GM21723 (cell line): ENCODE data around the gene MAP2K3.
"Not testable (repeated sequence)": the region's sequence is repeated elsewhere in the genome, so short reads cannot be mapped to it uniquely, and the experiment has no call there.

ENCODE experiments used
- ATAC-seq: cut with Tn5 transposase; IDR thresholded peaks from one replicate; pipeline ENCODE4 v1.9.1; 2021; ENCODE audit warnings: mild to moderate bottlenecking, moderate library complexity; ENCODE audit not compliant: unreplicated experiment

MAP2K3 gene

DNA sequence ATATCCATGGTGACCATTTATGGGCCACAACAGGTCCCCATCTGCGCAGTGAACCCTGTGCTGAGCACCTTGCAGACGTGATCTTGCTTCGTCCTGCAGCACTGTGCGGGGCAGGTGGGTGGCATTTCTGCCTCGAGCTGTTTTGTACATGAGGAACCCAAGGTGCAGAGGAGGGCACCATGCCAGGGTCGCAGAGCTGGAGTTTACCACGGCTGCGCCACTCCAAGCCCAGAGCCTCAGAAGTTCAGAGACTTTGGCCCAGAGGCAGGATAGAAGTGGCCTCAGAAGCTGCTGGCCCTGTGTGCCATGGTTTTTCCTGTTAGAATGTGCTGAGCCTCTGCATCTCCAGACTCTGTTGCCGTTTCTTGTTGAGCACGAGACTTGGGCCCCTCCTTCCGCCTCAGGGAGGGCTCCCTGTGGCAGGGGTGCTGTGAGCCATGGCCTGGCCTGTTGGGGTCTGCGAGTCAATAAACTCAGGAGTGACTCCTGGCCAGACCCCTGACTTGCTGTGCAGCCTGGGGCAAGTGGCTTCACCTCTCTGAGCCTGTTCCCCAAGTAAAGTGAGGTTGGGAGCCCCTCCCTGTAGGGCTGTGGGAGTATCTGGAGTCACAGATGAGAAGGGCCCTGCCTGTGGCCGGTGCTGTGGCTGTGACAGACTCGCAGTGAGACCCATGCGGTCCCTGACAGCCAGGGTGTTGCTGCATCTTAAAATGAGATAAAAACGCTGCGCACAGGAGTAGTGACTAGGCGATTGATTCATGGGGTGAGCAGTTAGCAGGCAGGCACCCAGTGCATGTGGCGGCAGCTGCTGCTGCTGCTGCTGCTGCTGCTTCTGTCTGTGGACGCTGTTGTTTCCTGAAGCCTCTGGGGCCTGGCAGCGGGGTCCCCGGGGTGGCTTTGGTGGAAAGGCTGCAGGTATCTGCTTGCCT lies 11.8 kb downstream of the MAP2K3 start:
- no peak for ATAC-seq

DNA sequence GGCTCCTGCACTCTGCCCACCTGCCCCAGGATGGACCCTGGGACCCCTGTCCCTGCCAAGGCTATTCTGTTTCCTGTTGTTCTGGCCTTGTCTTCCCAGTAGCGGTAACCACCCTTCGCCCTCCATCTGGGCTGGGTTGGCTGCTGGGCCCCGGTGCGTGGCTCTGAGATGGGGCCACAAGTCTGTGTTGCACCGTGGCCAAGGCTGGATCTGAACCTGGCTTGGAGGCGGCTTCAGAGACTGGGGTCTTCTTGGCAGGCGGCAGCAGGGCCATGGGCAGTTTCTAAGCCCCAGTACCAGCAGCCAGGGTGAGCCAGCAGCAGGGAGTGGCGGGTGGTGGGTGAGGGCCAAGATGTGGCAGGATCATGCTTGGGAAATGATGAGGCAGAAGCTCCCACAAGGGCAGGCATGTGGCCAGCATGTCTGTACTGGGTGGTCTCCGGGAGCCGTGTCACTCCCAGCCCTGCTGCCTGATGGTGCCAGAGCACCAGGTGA lies 12.6 kb downstream of the MAP2K3 start:
- no peak for ATAC-seq

DNA sequence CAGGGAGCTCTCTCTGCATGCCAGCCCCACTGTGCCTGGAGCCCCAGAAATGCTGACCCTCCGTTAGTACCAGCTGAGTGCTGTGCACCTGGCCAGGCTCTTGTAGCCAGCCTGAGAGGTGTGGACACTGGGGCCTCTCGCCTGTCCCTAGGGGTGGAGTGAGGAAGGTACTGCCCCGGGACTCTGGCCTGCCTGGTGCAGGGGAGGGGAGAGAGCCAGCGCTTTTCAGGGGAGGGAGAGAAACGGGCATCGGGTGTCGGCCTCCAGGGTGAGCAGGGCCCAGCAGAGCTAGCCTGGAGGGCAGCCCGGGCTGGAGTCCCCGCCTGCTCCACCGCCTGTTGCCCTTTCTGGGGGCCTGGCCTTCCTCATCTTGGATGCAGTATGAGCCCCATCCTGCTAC lies 13.1 kb downstream of the MAP2K3 start:
- ATAC-seq = no peak

GRCh38 chr17:21298056-21298982 lies 13.8 kb downstream of the MAP2K3 start:
- ATAC-seq = no peak

DNA sequence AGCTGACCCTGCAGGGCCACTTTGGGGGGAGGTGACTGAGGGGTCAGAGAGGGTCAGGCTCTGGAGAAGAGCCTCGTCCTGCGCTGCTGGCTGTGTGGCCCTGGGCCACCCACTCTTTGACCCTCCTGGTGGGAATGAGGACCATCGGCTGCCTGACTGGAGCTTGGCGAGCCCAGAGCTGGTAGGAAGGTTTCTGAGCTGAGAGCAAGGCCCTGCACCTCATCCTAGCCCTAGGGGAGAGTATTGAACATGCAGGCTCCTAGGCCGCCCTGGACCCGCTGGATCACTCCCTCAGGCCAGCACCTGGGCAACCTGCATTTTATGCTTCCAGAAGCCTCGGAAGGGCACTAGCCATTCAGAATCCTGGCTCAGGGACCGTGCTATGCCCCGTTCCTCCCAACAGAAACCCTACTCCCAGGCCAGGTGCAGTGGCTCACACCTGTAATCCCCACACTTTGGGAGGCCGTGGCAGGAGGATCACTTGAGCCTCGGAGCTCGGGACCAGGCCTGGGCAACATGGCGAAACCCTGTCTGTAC lies 14.5 kb downstream of the MAP2K3 start:
- no peak for ATAC-seq

GRCh38 chr17:21299981-21300600 lies 15.6 kb downstream of the MAP2K3 start:
- no peak for ATAC-seq

- ATAC-seq = no peak
Measured at GRCh38 chr17:21300601-21301571, 16.4 kb downstream of the MAP2K3 start.

- ATAC-seq = no peak
Measured at GRCh38 chr17:21301593-21302550, 17.4 kb downstream of the MAP2K3 start.

- ATAC-seq = no peak
Measured at GRCh38 chr17:21302711-21303425, 18.4 kb downstream of the MAP2K3 start.

GRCh38 chr17:21303441-21304065 lies 19.0 kb downstream of the MAP2K3 start:
- no peak for ATAC-seq

DNA sequence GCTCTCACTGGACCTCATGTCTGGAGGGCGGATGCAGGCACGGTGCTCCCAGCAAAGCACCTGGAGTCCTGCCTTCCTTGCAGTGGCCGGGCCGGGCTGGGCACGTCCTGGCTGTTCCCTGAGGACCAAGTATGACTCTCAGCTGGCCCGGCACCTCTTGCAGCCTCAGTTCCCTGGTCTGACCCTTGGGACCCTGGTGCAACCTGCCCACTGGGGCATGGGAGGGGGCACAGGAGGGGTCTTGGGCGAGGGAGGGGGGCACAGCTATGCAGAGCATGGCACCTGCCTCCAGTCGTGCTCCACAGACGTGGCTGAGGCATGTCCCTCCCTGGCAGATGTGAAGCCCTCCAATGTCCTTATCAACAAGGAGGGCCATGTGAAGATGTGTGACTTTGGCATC lies 19.6 kb downstream of the MAP2K3 start:
- ATAC-seq = no peak

GRCh38 chr17:21304551-21305151 lies 20.1 kb downstream of the MAP2K3 start:
- not testable (repeated sequence) for ATAC-seq

- not testable (repeated sequence) for ATAC-seq
Measured at GRCh38 chr17:21305431-21306180, 21.1 kb downstream of the MAP2K3 start.

DNA sequence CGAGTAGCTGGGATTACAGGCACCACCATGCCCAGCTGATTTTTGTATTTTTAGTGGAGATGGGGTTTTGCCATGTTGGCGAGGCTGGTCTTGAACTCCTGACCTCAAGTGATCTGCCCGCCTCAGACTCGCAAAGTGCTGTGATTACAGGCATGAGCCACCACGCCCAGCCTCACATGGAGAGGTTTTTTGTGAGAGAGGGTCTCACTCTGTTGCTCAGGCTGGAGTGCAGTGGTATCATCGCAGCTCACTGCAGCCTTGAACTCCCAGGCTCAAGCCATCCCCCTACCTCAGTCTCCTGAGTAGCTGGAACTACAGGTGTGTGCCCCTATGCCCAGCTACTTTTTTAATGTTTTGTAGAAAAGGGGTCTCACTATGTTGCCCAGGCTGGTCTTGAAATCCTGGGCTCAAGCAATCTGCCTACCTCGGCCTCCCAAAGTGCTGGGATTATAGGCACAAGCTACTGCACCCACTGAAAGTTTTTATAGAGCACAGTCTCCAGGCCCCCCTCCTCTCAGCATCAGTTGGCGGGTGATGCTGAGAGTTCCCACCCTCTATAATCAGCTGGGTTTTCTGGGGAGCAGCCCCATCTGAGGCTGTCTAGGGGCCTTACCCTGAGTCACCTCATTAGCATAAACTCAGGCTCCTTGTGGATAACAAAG lies 22.2 kb downstream of the MAP2K3 start:
- not testable (repeated sequence) for ATAC-seq

GRCh38 chr17:21307273-21307625 lies 22.7 kb downstream of the MAP2K3 start:
- ATAC-seq = not testable (repeated sequence)

DNA sequence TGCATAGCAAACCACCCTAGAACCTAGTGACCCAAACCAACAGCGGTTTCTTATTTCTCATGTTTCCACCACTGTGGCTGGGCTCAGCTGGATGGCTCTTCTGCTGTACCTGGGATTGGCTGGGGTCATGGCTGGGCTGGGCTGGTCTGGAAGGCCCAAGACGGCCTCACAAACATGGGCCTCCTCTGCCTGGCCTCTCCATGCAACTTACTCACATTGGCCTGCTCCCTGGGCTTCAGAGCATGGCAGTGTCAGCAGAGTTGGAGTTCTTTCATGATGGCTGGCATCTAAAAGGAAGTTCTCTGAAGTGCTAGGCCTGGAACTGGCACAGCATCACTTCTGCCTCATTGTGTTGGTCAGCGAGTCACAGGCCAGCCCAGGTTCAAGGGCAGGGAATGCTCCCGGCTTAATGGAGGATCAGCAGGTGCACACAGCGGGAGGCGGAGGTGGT lies 24.4 kb downstream of the MAP2K3 start:
- ATAC-seq = not testable (repeated sequence)
